Keratinocyte (primary cell): ENCODE measurements around the gene FBXL22. TPM values are rescaled to one million over a fixed set of nuclear protein-coding genes. Genes with fewer than 3 reads are reported as not detected.

Experiments used
- DNase-seq: peaks from one replicate; pipeline ENCODE4 v3.0.0-alpha.2; 2011; ENCODE audit warnings: low read depth, missing footprints, low spot score
- FAIRE-seq: peaks from 2 replicates; lab custom pipeline; 2011; peaks lifted over from hg19 to GRCh38; lab: Jason Lieb, UNC
- H2AFZ ChIP-seq: 2 replicates; pipeline ENCODE4 v1.6.0; 2012; ENCODE audit warnings: low read length, control low read depth, inconsistent platforms; ENCODE audit not compliant: control insufficient read depth
- H3K27ac ChIP-seq: 2 replicates; pipeline ENCODE4 v1.5.1; 2011; ENCODE audit warnings: low read length; ENCODE audit not compliant: control insufficient read depth, insufficient read depth
- H3K27me3 ChIP-seq: 3 replicates; pipeline ENCODE4 v1.6.0; 2011; ENCODE audit warnings: low read length; ENCODE audit not compliant: control insufficient read depth, insufficient read depth; ENCODE audit errors: extremely low read depth
- H3K36me3 ChIP-seq, 2 experiments: 2 replicates in 1 of 2; 3 replicates in 1 of 2; pipeline ENCODE4 v1.5.1; 2011; ENCODE audit warnings: low read length in 2 of 2, mild to moderate bottlenecking in 1 of 2; ENCODE audit not compliant: control insufficient read depth in 2 of 2, insufficient read depth in 2 of 2; ENCODE audit errors: extremely low read depth in 1 of 2
- H3K4me1 ChIP-seq: 3 replicates; pipeline ENCODE4 v1.5.1; 2011; ENCODE audit warnings: low read length; ENCODE audit not compliant: control insufficient read depth, insufficient read depth; ENCODE audit errors: extremely low read depth
- H3K4me2 ChIP-seq: 3 replicates; pipeline ENCODE4 v1.6.0; 2011; ENCODE audit warnings: low read depth, low read length; ENCODE audit not compliant: control insufficient read depth, insufficient read depth; ENCODE audit errors: extremely low read depth
- H3K4me3 ChIP-seq, 3 experiments: fragments of 200-600 bp in 1 of 3; sonication (generic) in 1 of 3; 2 replicates in 2 of 3; 3 replicates in 1 of 3; pipeline ENCODE4 v1.5.1; 2011 to 2016; ENCODE audit warnings: low read length in 3 of 3, mild to moderate bottlenecking in 3 of 3, control low read depth in 2 of 3, inconsistent platforms in 1 of 3, low read depth in 1 of 3, mixed read lengths in 1 of 3, mixed run types in 1 of 3, moderate library complexity in 1 of 3; ENCODE audit not compliant: control insufficient read depth in 2 of 3, insufficient read depth in 2 of 3; ENCODE audit errors: extremely low read depth in 1 of 3
- H3K79me2 ChIP-seq: 2 replicates; pipeline ENCODE4 v1.6.0; 2012; ENCODE audit warnings: low read length; ENCODE audit not compliant: control insufficient read depth, insufficient read depth
- H3K9ac ChIP-seq: 3 replicates; pipeline ENCODE4 v1.6.0; 2011; ENCODE audit warnings: low read length; ENCODE audit not compliant: control insufficient read depth, insufficient read depth; ENCODE audit errors: extremely low read depth
- H3K9me1 ChIP-seq: 3 replicates; pipeline ENCODE4 v1.6.0; 2011; ENCODE audit warnings: low read length; ENCODE audit not compliant: control insufficient read depth, insufficient read depth; ENCODE audit errors: extremely low read depth
- H3K9me3 ChIP-seq: 2 replicates; pipeline ENCODE4 v1.5.1; 2012; ENCODE audit warnings: low read depth, low read length; ENCODE audit not compliant: control insufficient read depth
- H4K20me1 ChIP-seq: 3 replicates; pipeline ENCODE4 v1.6.0; 2011; ENCODE audit warnings: low read length; ENCODE audit not compliant: control insufficient read depth, insufficient read depth; ENCODE audit errors: extremely low read depth
- EZH2 ChIP-seq: IDR thresholded peaks from one replicate; pipeline ENCODE4 v1.6.1; 2012; ENCODE audit warnings: inconsistent platforms, mild to moderate bottlenecking, low read length, moderate library complexity
- dilution Hi-C: fragments of 300-500 bp; cut with MboI; formaldehyde crosslinking; loops from one replicate; pipeline ENCODE4 v1.7.0; 2020; ENCODE audit warnings: low sequenced_read_pairs; ENCODE audit not compliant: extremely low pct_ligation_motif_present
- polyA plus RNA-seq, 5 experiments: library from polyadenylated mRNA; depleted of rRNA in 3 of 5; stranded (reverse) in 3 of 5; stranded (forward) in 1 of 5; unstranded in 1 of 5; fragments of >200 nt; gene quantifications; 1 replicate in 1 of 5; 2 replicates in 3 of 5; 3 replicates in 1 of 5; pipeline versions ENCODE4 v1.2.1 to v1.2.3, GENCODE V29; 2011 to 2012; ENCODE audit warnings: missing spikeins in 2 of 5, low read depth in 1 of 5, low replicate concordance in 1 of 5
- TF ChIP-seq, protein P1 (sequence below), 3 experiments: IDR thresholded peaks in 1 of 3; conservative IDR thresholded peaks in 1 of 3; optimal IDR thresholded peaks in 1 of 3; 2 replicates in 2 of 3; 3 replicates in 1 of 3; pipeline versions ENCODE3 to v1.5.1; 2011; ENCODE audit warnings: low read length in 3 of 3, mild to moderate bottlenecking in 3 of 3, moderate library complexity in 2 of 3, control low read depth in 1 of 3, inconsistent platforms in 1 of 3; ENCODE audit not compliant: insufficient read depth in 2 of 3; ENCODE audit errors: extremely low read depth in 1 of 3

The FBXL22 gene
- polyA plus RNA-seq, 1 donor (not counting 4 experiments of a cell fraction or from before 2014, with no cell fraction given), result 0.04 TPM

GRCh38 chr15:63599401-63600000 lies 2.3 kb downstream of the FBXL22 start:
- H3K4me2 ChIP-seq, result peak overlapping the region; percentile 93
- peak overlapping the region; percentile 87 for H2AFZ ChIP-seq
- no peak for TF ChIP-seq EZH2
- TF ChIP-seq, protein P1, sequence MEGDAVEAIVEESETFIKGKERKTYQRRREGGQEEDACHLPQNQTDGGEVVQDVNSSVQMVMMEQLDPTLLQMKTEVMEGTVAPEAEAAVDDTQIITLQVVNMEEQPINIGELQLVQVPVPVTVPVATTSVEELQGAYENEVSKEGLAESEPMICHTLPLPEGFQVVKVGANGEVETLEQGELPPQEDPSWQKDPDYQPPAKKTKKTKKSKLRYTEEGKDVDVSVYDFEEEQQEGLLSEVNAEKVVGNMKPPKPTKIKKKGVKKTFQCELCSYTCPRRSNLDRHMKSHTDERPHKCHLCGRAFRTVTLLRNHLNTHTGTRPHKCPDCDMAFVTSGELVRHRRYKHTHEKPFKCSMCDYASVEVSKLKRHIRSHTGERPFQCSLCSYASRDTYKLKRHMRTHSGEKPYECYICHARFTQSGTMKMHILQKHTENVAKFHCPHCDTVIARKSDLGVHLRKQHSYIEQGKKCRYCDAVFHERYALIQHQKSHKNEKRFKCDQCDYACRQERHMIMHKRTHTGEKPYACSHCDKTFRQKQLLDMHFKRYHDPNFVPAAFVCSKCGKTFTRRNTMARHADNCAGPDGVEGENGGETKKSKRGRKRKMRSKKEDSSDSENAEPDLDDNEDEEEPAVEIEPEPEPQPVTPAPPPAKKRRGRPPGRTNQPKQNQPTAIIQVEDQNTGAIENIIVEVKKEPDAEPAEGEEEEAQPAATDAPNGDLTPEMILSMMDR (optimal IDR thresholded peaks at IDR 0.05 in 1 of 3, IDR thresholded peaks at IDR 0.05 in 1 of 3, conservative IDR thresholded peaks at IDR 0.05 in 1 of 3; ENCODE audit: extremely low read depth in 1 of 3, insufficient read depth in 2 of 3, low read length in 3 of 3), result peak; percentile 57 to 84 (median 66)
- DNase-seq, result no peak
- dilution Hi-C loops, result no loop called here
- H3K9me3 ChIP-seq, result no peaks in the 10 kb centered on the region
- no peaks in the 10 kb centered on the region for H3K36me3 ChIP-seq
- H3K9me1 ChIP-seq, result no peaks in the 10 kb centered on the region
- H3K27me3 ChIP-seq, result no peaks in the 10 kb centered on the region
- H3K79me2 ChIP-seq, result no peaks in the 10 kb centered on the region
- peak overlapping the region; percentile 63 for H3K27ac ChIP-seq
- FAIRE-seq, result no peak
- no peaks in the 10 kb centered on the region for H4K20me1 ChIP-seq
- H3K4me3 ChIP-seq, result peak overlapping the region; percentile 54 to 80 (median 74)
- H3K9ac ChIP-seq, result peak overlapping the region; percentile 84
- H3K4me1 ChIP-seq, result peaks cover 24% of the 10 kb centered on the region

GRCh38 chr15:63600001-63600615 lies 2.9 kb downstream of the FBXL22 start:
- H3K79me2 ChIP-seq, result no peaks in the 10 kb centered on the region
- H3K4me2 ChIP-seq, result peak overlapping the region; percentile 93
- TF ChIP-seq, protein P1 (optimal IDR thresholded peaks at IDR 0.05 in 1 of 3, IDR thresholded peaks at IDR 0.05 in 1 of 3, conservative IDR thresholded peaks at IDR 0.05 in 1 of 3; ENCODE audit: extremely low read depth in 1 of 3, insufficient read depth in 2 of 3, low read length in 3 of 3), result no peak
- no peak for TF ChIP-seq EZH2
- dilution Hi-C loops, result no loop called here
- no peak for DNase-seq
- no peak for FAIRE-seq
- H3K36me3 ChIP-seq, result no peaks in the 10 kb centered on the region
- H3K27ac ChIP-seq, result peak overlapping the region; percentile 63
- H3K4me1 ChIP-seq, result peaks cover 19% of the 10 kb centered on the region
- H3K9me3 ChIP-seq, result no peaks in the 10 kb centered on the region
- H2AFZ ChIP-seq, result peak overlapping the region; percentile 87
- peak overlapping the region; percentile 54 to 80 (median 74) for H3K4me3 ChIP-seq
- no peaks in the 10 kb centered on the region for H4K20me1 ChIP-seq
- H3K27me3 ChIP-seq, result no peaks in the 10 kb centered on the region
- H3K9me1 ChIP-seq, result no peaks in the 10 kb centered on the region
- peak overlapping the region; percentile 84 for H3K9ac ChIP-seq
